ENCODE measurements around the gene TMEM131. TPM values are rescaled to one million over a fixed set of nuclear protein-coding genes. Genes with fewer than 3 reads are reported as not detected.
A peak's percentile ranks its signal among the peaks of the same experiment; 100 is the strongest.

TMEM131 gene
- total and polyA plus RNA-seq, 10 of the 15 experiments (the other 5 are each of a cell fraction or from before 2014, with no cell fraction given), result 6.0 to 48.2 (median 23.2) TPM

DNA sequence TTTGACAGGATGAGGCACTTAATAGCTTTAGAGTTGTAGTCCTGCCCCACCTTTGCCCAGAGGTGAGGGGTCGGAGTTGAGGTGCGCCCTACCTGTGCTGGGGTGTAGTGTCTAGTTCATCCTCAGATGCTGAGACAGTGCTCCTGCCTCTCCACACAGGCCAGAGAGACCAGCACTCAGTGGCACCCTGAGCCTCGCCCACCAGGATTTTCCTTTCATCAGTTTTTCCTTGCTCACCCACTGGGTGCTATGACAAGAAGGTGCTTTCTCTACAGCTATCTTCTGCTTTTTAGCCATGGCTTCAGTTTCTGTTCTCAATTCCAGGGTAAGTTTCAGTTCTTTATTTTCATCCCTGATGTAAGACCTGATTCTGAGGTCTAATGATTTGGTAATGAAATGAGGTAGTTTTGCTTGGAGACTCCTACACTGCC is 16.8 kb upstream of the TMEM131 start (continued):
- TF ChIP-seq, protein P1, sequence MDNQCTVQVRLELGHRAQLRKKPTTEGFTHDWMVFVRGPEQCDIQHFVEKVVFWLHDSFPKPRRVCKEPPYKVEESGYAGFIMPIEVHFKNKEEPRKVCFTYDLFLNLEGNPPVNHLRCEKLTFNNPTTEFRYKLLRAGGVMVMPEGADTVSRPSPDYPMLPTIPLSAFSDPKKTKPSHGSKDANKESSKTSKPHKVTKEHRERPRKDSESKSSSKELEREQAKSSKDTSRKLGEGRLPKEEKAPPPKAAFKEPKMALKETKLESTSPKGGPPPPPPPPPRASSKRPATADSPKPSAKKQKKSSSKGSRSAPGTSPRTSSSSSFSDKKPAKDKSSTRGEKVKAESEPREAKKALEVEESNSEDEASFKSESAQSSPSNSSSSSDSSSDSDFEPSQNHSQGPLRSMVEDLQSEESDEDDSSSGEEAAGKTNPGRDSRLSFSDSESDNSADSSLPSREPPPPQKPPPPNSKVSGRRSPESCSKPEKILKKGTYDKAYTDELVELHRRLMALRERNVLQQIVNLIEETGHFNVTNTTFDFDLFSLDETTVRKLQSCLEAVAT (IDR thresholded peaks at IDR 0.05), result peak; percentile 69; the same call in 1 of the 2 replicates
- TF ChIP-seq, protein P2, sequence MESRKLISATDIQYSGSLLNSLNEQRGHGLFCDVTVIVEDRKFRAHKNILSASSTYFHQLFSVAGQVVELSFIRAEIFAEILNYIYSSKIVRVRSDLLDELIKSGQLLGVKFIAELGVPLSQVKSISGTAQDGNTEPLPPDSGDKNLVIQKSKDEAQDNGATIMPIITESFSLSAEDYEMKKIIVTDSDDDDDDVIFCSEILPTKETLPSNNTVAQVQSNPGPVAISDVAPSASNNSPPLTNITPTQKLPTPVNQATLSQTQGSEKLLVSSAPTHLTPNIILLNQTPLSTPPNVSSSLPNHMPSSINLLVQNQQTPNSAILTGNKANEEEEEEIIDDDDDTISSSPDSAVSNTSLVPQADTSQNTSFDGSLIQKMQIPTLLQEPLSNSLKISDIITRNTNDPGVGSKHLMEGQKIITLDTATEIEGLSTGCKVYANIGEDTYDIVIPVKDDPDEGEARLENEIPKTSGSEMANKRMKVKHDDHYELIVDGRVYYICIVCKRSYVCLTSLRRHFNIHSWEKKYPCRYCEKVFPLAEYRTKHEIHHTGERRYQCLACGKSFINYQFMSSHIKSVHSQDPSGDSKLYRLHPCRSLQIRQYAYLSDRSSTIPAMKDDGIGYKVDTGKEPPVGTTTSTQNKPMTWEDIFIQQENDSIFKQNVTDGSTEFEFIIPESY (IDR thresholded peaks at IDR 0.05), result no peak
- TF ChIP-seq STAT3 (IDR thresholded peaks at IDR 0.05; ENCODE audit: low read depth, low read length) (no peak), POLR2A (IDR thresholded peaks at IDR 0.05; ENCODE audit: low read depth, low read length) (peak; percentile 59; the same call in 1 of the 2 replicates), NBN (IDR thresholded peaks at IDR 0.05) (peak; percentile 85), SRF (IDR thresholded peaks at IDR 0.05; ENCODE audit: low read depth in 2 of 2, low read length in 2 of 2) (peak in 1 of 2 experiments; percentile 39; a peak in 1 of 4 replicates), TCF7 (IDR thresholded peaks at IDR 0.05; ENCODE audit: borderline replicate concordance) (peak; percentile 50; the same call in 1 of the 2 replicates), RELA (IDR thresholded peaks at IDR 0.05; ENCODE audit: borderline replicate concordance, partially characterized antibody) (peak; percentile 54), LARP7 (IDR thresholded peaks at IDR 0.05) (no peak), RB1 (IDR thresholded peaks at IDR 0.05; ENCODE audit: borderline replicate concordance) (peak; percentile 71; the same call in 1 of the 2 replicates), CREM (IDR thresholded peaks at IDR 0.05; ENCODE audit: low read depth) (peak; percentile 95), EP300 (IDR thresholded peaks at IDR 0.05; ENCODE audit: borderline replicate concordance in 1 of 2, control insufficient read depth in 1 of 2, low read depth in 2 of 2, low read length in 2 of 2) (peak; percentile 85 to 99; a peak in 3 of 4 replicates), NR2C1 (IDR thresholded peaks at IDR 0.05) (peak; percentile 57), HDGF (IDR thresholded peaks at IDR 0.05) (0 out of 2 replicates have a peak, but pooled peaks have one; percentile 20), YY1 (IDR thresholded peaks at IDR 0.05; ENCODE audit: low read depth, low read length) (peak; percentile 17; the same call in 1 of the 2 replicates), ZNF217 (IDR thresholded peaks at IDR 0.05) (peak; percentile 89), BACH1 (IDR thresholded peaks at IDR 0.05; ENCODE audit: borderline replicate concordance) (peak; percentile 95), SIN3A (IDR thresholded peaks at IDR 0.05; ENCODE audit: low read depth, low read length) (no peak), IKZF2 (IDR thresholded peaks at IDR 0.05) (peak; percentile 100), IRF4 (IDR thresholded peaks at IDR 0.05; ENCODE audit: low read depth, low read length) (peak; percentile 97), CEBPB (IDR thresholded peaks at IDR 0.05; ENCODE audit: borderline replicate concordance in 1 of 2, low read depth in 2 of 2, low read length in 2 of 2) (no peak), POU2F2 (IDR thresholded peaks at IDR 0.05; ENCODE audit: borderline replicate concordance, low read depth, low read length) (0 out of 3 replicates have a peak, but pooled peaks have one; percentile 46), GATAD2B (conservative IDR thresholded peaks at IDR 0.05; ENCODE audit: low read depth) (peak; percentile 95), SPI1 (IDR thresholded peaks at IDR 0.05; ENCODE audit: borderline replicate concordance, insufficient read depth, low read depth, low read length) (peak; percentile 97), ATF7 (IDR thresholded peaks at IDR 0.05; ENCODE audit: low read depth) (peak; percentile 96), CBX5 (IDR thresholded peaks at IDR 0.05; ENCODE audit: low read depth) (0 out of 2 replicates have a peak, but pooled peaks have one; percentile 70), CHD2 (IDR thresholded peaks at IDR 0.05; ENCODE audit: borderline replicate concordance, low read depth, low read length) (peak; percentile 79), TBL1XR1 (IDR thresholded peaks at IDR 0.05; ENCODE audit: low read depth, low read length) (peak; percentile 61; the same call in 1 of the 2 replicates), MTA2 (IDR thresholded peaks at IDR 0.05; ENCODE audit: low read depth) (peak; percentile 97)
- TF ChIP-seq, protein P3, sequence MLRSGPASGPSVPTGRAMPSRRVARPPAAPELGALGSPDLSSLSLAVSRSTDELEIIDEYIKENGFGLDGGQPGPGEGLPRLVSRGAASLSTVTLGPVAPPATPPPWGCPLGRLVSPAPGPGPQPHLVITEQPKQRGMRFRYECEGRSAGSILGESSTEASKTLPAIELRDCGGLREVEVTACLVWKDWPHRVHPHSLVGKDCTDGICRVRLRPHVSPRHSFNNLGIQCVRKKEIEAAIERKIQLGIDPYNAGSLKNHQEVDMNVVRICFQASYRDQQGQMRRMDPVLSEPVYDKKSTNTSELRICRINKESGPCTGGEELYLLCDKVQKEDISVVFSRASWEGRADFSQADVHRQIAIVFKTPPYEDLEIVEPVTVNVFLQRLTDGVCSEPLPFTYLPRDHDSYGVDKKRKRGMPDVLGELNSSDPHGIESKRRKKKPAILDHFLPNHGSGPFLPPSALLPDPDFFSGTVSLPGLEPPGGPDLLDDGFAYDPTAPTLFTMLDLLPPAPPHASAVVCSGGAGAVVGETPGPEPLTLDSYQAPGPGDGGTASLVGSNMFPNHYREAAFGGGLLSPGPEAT (IDR thresholded peaks at IDR 0.05; ENCODE audit: low read depth), result peak; percentile 98

Measured in GM12878 (cell line).